WTC11 (cell line): ENCODE results near the gene PRSS57. TPM values are rescaled to one million over a fixed set of nuclear protein-coding genes. Genes with fewer than 3 reads are reported as not detected.

Experiments
- ATAC-seq: fragments of 200-7000 bp; cut with Tn5 transposase; 2 replicates; pipeline ENCODE4 v1.10.0; 2021; ENCODE audit warnings: mild to moderate bottlenecking, moderate library complexity
- CTCF ChIA-PET: fragments of 300-600 bp; sonication (Branson Sonifier 250); formaldehyde crosslinking; loops from one replicate; lab custom pipeline; 2021; ENCODE audit warnings: antibody characterized with exemption; lab: Charles Lee
- POLR2A ChIA-PET: fragments of 350-600 bp; sonication (Branson Sonifier 250); formaldehyde crosslinking; loops from one replicate; lab custom pipeline; 2021; ENCODE audit warnings: antibody characterized with exemption; lab: Charles Lee
- DNase-seq: peaks from one replicate; pipeline ENCODE4 v3.0.0; 2021; ENCODE audit warnings: low spot score
- H3K27ac Mint-ChIP-seq: 2 replicates; pipeline ENCODE4 v1.8.0; 2021; ENCODE audit warnings: mixed read lengths
- H3K27me3 Mint-ChIP-seq: 2 replicates; pipeline ENCODE4 v1.8.0; 2021; ENCODE audit warnings: low read depth, mild to moderate bottlenecking, moderate library complexity, mixed read lengths
- H3K36me3 Mint-ChIP-seq: 2 replicates; pipeline ENCODE4 v1.8.0; 2021; ENCODE audit warnings: mixed read lengths
- H3K4me1 Mint-ChIP-seq: 2 replicates; pipeline ENCODE4 v1.8.0; 2022; ENCODE audit warnings: mixed read lengths
- H3K4me3 Mint-ChIP-seq: 2 replicates; pipeline ENCODE4 v1.8.0; 2021; ENCODE audit warnings: mild to moderate bottlenecking, moderate library complexity, mixed read lengths
- H3K9me3 Mint-ChIP-seq: 2 replicates; pipeline ENCODE4 v1.8.0; 2021; ENCODE audit warnings: mixed read lengths
- ARID4B ChIP-seq: sonication (generic); formaldehyde crosslinking; IDR thresholded peaks from 2 replicates; pipeline ENCODE4 v1.8.0; 2023; ENCODE audit warnings: missing genetic modification reagents, mild to moderate bottlenecking, borderline replicate concordance
- FOXP4 ChIP-seq: sonication (generic); formaldehyde crosslinking; IDR thresholded peaks from 2 replicates; pipeline ENCODE4 v1.8.0; 2022; ENCODE audit warnings: mild to moderate bottlenecking, missing genetic modification reagents
- GABPB1 ChIP-seq: sonication (generic); formaldehyde crosslinking; IDR thresholded peaks from 2 replicates; pipeline ENCODE4 v1.8.1; 2023; ENCODE audit warnings: mild to moderate bottlenecking, missing genetic modification reagents
- HMGXB4 ChIP-seq: sonication (generic); formaldehyde crosslinking; IDR thresholded peaks from 2 replicates; pipeline ENCODE4 v1.8.1; 2023; ENCODE audit warnings: mild to moderate bottlenecking, moderate library complexity, missing genetic modification reagents
- JUN ChIP-seq: sonication (generic); formaldehyde crosslinking; IDR thresholded peaks from 2 replicates; pipeline ENCODE4 v1.8.0; 2023; ENCODE audit warnings: mild to moderate bottlenecking, missing genetic modification reagents
- MAX ChIP-seq: sonication (generic); formaldehyde crosslinking; IDR thresholded peaks from 2 replicates; pipeline ENCODE4 v1.8.0; 2022; ENCODE audit warnings: mild to moderate bottlenecking, missing genetic modification reagents
- RORB ChIP-seq: fragments of 250-450 bp; sonication (Bioruptor Pico); IDR thresholded peaks from 2 replicates; pipeline ENCODE4 v1.9.0; 2021; ENCODE audit warnings: mild to moderate bottlenecking
- STAT6 ChIP-seq: sonication (generic); formaldehyde crosslinking; conservative IDR thresholded peaks from 2 replicates; pipeline ENCODE4 v1.8.1; 2023; ENCODE audit warnings: mild to moderate bottlenecking, low read depth, missing genetic modification reagents, moderate library complexity
- TCF7 ChIP-seq: sonication (generic); formaldehyde crosslinking; IDR thresholded peaks from 2 replicates; pipeline ENCODE4 v1.8.0; 2022; ENCODE audit warnings: mild to moderate bottlenecking, low read depth, missing genetic modification reagents, moderate library complexity
- ZNF281 ChIP-seq: sonication (generic); formaldehyde crosslinking; IDR thresholded peaks from 2 replicates; pipeline ENCODE4 v1.8.0; 2023; ENCODE audit warnings: mild to moderate bottlenecking, missing genetic modification reagents
- ZNF423 ChIP-seq: fragments of 250-450 bp; sonication (Bioruptor Pico); IDR thresholded peaks from 2 replicates; pipeline ENCODE4 v2.1.2; 2022; ENCODE audit warnings: mild to moderate bottlenecking, moderate library complexity
- total RNA-seq: library from RNA; stranded (reverse); gene quantifications from 3 replicates; pipeline ENCODE4 v1.2.3, GENCODE V29; 2021

The PRSS57 gene
- total RNA-seq, 1 experiment from 2014 or later, result not detected

GRCh38 chr19:679418-680286 lies 15.6 kb downstream of the PRSS57 start:
- ATAC-seq (peak; percentile 2), DNase-seq (no peak)
- H3K27ac Mint-ChIP-seq, result no peak overlapping the region
- no peaks in the 10 kb centered on the region for H3K9me3 Mint-ChIP-seq
- H3K4me1 Mint-ChIP-seq, result no peaks in the 10 kb centered on the region
- POLR2A ChIA-PET, result interaction anchor here (0.8 to 1.7 kb wide), 5 partner anchors 9 to 119 kb away, joined by 3 to 6 read pairs (median 3); no protein-coding TSS in a partner anchor
- peaks cover 23% of the 10 kb centered on the region for H3K27me3 Mint-ChIP-seq
- H3K4me3 Mint-ChIP-seq, result peak overlapping the region; percentile 67
- TF ChIP-seq STAT6 (CRISPR knock-in tag) (no peak), JUN (CRISPR knock-in tag) (no peak), ZNF281 (CRISPR knock-in tag) (no peak), RORB (CRISPR knock-in tag) (no peak), ZNF423 (CRISPR knock-in tag) (no peak), FOXP4 (CRISPR knock-in tag) (no peak), MAX (CRISPR knock-in tag) (0 out of 2 replicates have a peak, but pooled peaks have one; percentile 40), GABPB1 (0 out of 2 replicates have a peak, but pooled peaks have one; percentile 29), TCF7 (0 out of 2 replicates have a peak, but pooled peaks have one; percentile 70), HMGXB4 (CRISPR knock-in tag) (peak; percentile 41; the same call in 1 of the 2 replicates), ARID4B (CRISPR knock-in tag) (peak; percentile 63; the same call in 1 of the 2 replicates)
- CTCF ChIA-PET, result interaction anchor here (0.6 to 2.7 kb wide), 18 partner anchors 9 to 184 kb away, joined by 3 to 22 read pairs (median 4); partner anchors contain the start of gene RNF126
- H3K36me3 Mint-ChIP-seq, result no peaks in the 10 kb centered on the region
